ENCODE data around the gene NTHL1. TPM values are rescaled to one million over a fixed set of nuclear protein-coding genes. Genes with fewer than 3 reads are reported as not detected.

The NTHL1 gene
- total and polyA plus RNA-seq, 9 of the 15 experiments (the other 6 are each of a cell fraction or from before 2014, with no cell fraction given) = 1.1 to 58.8 (median 17.6) TPM

- WGBS (ENCODE audit: insufficient coverage, low coverage, missing lambda C conversion rate) = 84% methylated on average over 21 of the region's 26 CpGs
- Histone ChIP-seq H3K4me2 (ENCODE audit: insufficient read depth, low read length) (no peak overlapping the region), H3K9ac (ENCODE audit: insufficient read depth in 1 of 2, low read depth in 2 of 2, low read length in 2 of 2) (peak overlapping the region in 1 of 2 experiments; percentile 74; a peak in 2 of 4 replicates), H3K36me3 (ENCODE audit: control insufficient read depth, insufficient read depth, low read length) (peaks cover 27% of the 10 kb centered on the region; the same call in 1 of the 3 replicates), H3K27ac (ENCODE audit: extremely low read depth, low read depth, low read length) (no peak overlapping the region), H4K20me1 (replicated peaks; ENCODE audit: control insufficient read depth, insufficient read depth, low read length) (no peaks in the 10 kb centered on the region), H3K27me3 (ENCODE audit: control insufficient read depth in 2 of 2, insufficient read depth in 2 of 2, low read length in 2 of 2) (no peaks in the 10 kb centered on the region), H3K9me1 (ENCODE audit: control insufficient read depth, insufficient read depth, low read length) (no peaks in the 10 kb centered on the region), H3K4me1 (replicated peaks in 1 of 2; ENCODE audit: control insufficient read depth in 2 of 2, insufficient read depth in 2 of 2, low read length in 2 of 2) (peaks cover 11 to 84% of the 10 kb centered on the region in 2 experiments; a peak in 4 of 5 replicates), H3K79me2 (ENCODE audit: control insufficient read depth, insufficient read depth, low read length) (peaks cover 18% of the 10 kb centered on the region), H3K4me3 (no peak overlapping the region), H3K9me3 (replicated peaks; ENCODE audit: control insufficient read depth, insufficient read depth, low read depth, low read length) (no peaks in the 10 kb centered on the region), H2AFZ (ENCODE audit: low read depth, low read length) (no peak overlapping the region)
- BruUV-seq (replicated peaks) = no TSS peak
- CTCF ChIA-PET (ENCODE audit: low intra/inter-chr PET ratio) = no interaction called here
- in situ Hi-C loops (cut with MboI) = no loop called here
- DNase-seq (ENCODE audit: extremely low read depth in 1 of 4, low spot score in 3 of 4) = no peak
- FAIRE-seq = no peak
- no peak for ATAC-seq
- intact Hi-C loops (cut with micrococcal nuclease) = no loop called here
- POLR2A ChIA-PET = interaction anchor here (0.7 to 1.0 kb wide), 3 partner anchors 12 to 1076 kb away, joined by 3 to 4 read pairs (median 3); no protein-coding TSS in a partner anchor
- no peak for TF ChIP-seq ZNF76 (CRISPR knock-in tag; IDR thresholded peaks at IDR 0.05; ENCODE audit: borderline replicate concordance)
- no peak for TF ChIP-seq CBX3 (IDR thresholded peaks at IDR 0.05; ENCODE audit: borderline replicate concordance in 1 of 2, low read length in 2 of 2)
- TF ChIP-seq ZFX (CRISPR knock-in tag; IDR thresholded peaks at IDR 0.05) = no peak
- no peak for TF ChIP-seq ID3 (CRISPR knock-in tag; IDR thresholded peaks at IDR 0.05)
- TF ChIP-seq ID3 (tag; IDR thresholded peaks at IDR 0.05) = no peak
- no peak for TF ChIP-seq CREM (IDR thresholded peaks at IDR 0.05; ENCODE audit: low read depth)
- no peak for TF ChIP-seq FOXJ2 (tag; IDR thresholded peaks at IDR 0.05)
- no peak for TF ChIP-seq SPI1 (IDR thresholded peaks at IDR 0.05; ENCODE audit: borderline replicate concordance, low read depth, low read length)
- TF ChIP-seq, protein P1, sequence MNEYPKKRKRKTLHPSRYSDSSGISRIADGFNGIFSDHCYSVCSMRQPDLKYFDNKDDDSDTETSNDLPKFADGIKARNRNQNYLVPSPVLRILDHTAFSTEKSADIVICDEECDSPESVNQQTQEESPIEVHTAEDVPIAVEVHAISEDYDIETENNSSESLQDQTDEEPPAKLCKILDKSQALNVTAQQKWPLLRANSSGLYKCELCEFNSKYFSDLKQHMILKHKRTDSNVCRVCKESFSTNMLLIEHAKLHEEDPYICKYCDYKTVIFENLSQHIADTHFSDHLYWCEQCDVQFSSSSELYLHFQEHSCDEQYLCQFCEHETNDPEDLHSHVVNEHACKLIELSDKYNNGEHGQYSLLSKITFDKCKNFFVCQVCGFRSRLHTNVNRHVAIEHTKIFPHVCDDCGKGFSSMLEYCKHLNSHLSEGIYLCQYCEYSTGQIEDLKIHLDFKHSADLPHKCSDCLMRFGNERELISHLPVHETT (CRISPR knock-in tag; conservative IDR thresholded peaks at IDR 0.05 in 1 of 2, IDR thresholded peaks at IDR 0.05 in 1 of 2) = no peak
- TF ChIP-seq ZNF384 (IDR thresholded peaks at IDR 0.05; ENCODE audit: low read depth, low read length) = no peak
- no peak for TF ChIP-seq ZNF77 (CRISPR knock-in tag; IDR thresholded peaks at IDR 0.05)
- no peak for TF ChIP-seq C11orf30 (IDR thresholded peaks at IDR 0.05; ENCODE audit: low read depth)
- no peak for TF ChIP-seq MNT (conservative IDR thresholded peaks at IDR 0.05)
- TF ChIP-seq, protein P2, sequence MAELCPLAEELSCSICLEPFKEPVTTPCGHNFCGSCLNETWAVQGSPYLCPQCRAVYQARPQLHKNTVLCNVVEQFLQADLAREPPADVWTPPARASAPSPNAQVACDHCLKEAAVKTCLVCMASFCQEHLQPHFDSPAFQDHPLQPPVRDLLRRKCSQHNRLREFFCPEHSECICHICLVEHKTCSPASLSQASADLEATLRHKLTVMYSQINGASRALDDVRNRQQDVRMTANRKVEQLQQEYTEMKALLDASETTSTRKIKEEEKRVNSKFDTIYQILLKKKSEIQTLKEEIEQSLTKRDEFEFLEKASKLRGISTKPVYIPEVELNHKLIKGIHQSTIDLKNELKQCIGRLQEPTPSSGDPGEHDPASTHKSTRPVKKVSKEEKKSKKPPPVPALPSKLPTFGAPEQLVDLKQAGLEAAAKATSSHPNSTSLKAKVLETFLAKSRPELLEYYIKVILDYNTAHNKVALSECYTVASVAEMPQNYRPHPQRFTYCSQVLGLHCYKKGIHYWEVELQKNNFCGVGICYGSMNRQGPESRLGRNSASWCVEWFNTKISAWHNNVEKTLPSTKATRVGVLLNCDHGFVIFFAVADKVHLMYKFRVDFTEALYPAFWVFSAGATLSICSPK (IDR thresholded peaks at IDR 0.05; ENCODE audit: borderline replicate concordance) = no peak
- TF ChIP-seq MITF (IDR thresholded peaks at IDR 0.05) = no peak
Observed at GRCh38 chr16:2043667-2044451, 3.8 kb downstream of the NTHL1 start.

All from K562 (cell line).